ENCODE results near the gene MRPS18A. TPM values are rescaled to one million over a fixed set of nuclear protein-coding genes. Genes with fewer than 3 reads are reported as not detected.
A peak's percentile ranks its signal among the peaks of the same experiment; 100 is the strongest.

The MRPS18A gene
- total and polyA plus RNA-seq, 9 of the 15 experiments (the other 6 are each of a cell fraction or from before 2014, with no cell fraction given): 87.5 to 243 (median 125) TPM

- Histone ChIP-seq H3K9ac (ENCODE audit: insufficient read depth in 1 of 2, low read depth in 2 of 2, low read length in 2 of 2) (peak overlapping the region in 1 of 2 experiments; percentile 37; a peak in 2 of 4 replicates), H3K79me2 (ENCODE audit: control insufficient read depth, insufficient read depth, low read length) (no peaks in the 10 kb centered on the region), H2AFZ (ENCODE audit: low read depth, low read length) (no peak overlapping the region), H3K4me3 (no peak overlapping the region), H3K36me3 (ENCODE audit: control insufficient read depth, insufficient read depth, low read length) (no peaks in the 10 kb centered on the region), H3K9me3 (replicated peaks; ENCODE audit: control insufficient read depth, insufficient read depth, low read depth, low read length) (no peaks in the 10 kb centered on the region), H3K9me1 (ENCODE audit: control insufficient read depth, insufficient read depth, low read length) (no peaks in the 10 kb centered on the region), H3K4me1 (replicated peaks in 1 of 2; ENCODE audit: control insufficient read depth in 2 of 2, insufficient read depth in 2 of 2, low read length in 2 of 2) (peaks cover 26 to 28% of the 10 kb centered on the region in 2 experiments), H4K20me1 (replicated peaks; ENCODE audit: control insufficient read depth, insufficient read depth, low read length) (no peaks in the 10 kb centered on the region), H3K27ac (ENCODE audit: extremely low read depth, low read depth, low read length) (no peak overlapping the region), H3K4me2 (ENCODE audit: insufficient read depth, low read length) (no peak overlapping the region), H3K27me3 (ENCODE audit: control insufficient read depth in 2 of 2, insufficient read depth in 2 of 2, low read length in 2 of 2) (no peaks in the 10 kb centered on the region)
- 53% methylated on average over 9 of the region's 9 CpGs for WGBS (ENCODE audit: insufficient coverage, low coverage, missing lambda C conversion rate)
- FAIRE-seq (no peak), DNase-seq (ENCODE audit: extremely low read depth in 1 of 4, low spot score in 3 of 4) (no peak), ATAC-seq (no peak)
- intact Hi-C loops (cut with micrococcal nuclease): no loop called here
- ChIA-PET CTCF (ENCODE audit: low intra/inter-chr PET ratio) (no interaction called here), POLR2A (interaction anchor here (0.6 to 2.9 kb wide), 4 partner anchors 9 to 557 kb away, joined by 3 to 17 read pairs (median 4); partner anchors contain the start of gene GTPBP2)
- in situ Hi-C loops (cut with MboI): no loop called here
- peak; percentile 22; the same call in 1 of the 2 replicates for TF ChIP-seq ZFX (CRISPR knock-in tag; IDR thresholded peaks at IDR 0.05)
- TF ChIP-seq MECOM (CRISPR knock-in tag; IDR thresholded peaks at IDR 0.05): no peak
- BruUV-seq (replicated peaks): no TSS peak
Measured at GRCh38 chr6:43716099-43716498, 28.5 kb upstream of the MRPS18A start.

- H3K9ac ChIP-seq (ENCODE audit: insufficient read depth in 1 of 2, low read depth in 2 of 2, low read length in 2 of 2): no peak overlapping the region
- in situ Hi-C loops (cut with MboI): no loop called here
- H3K36me3 ChIP-seq (ENCODE audit: control insufficient read depth, insufficient read depth, low read length): no peaks in the 10 kb centered on the region
- H3K4me1 ChIP-seq (replicated peaks in 1 of 2; ENCODE audit: control insufficient read depth in 2 of 2, insufficient read depth in 2 of 2, low read length in 2 of 2): peaks cover 26 to 28% of the 10 kb centered on the region in 2 experiments
- H3K4me3 ChIP-seq: no peak overlapping the region
- WGBS (ENCODE audit: insufficient coverage, low coverage, missing lambda C conversion rate): 29% methylated on average over 5 of the region's 5 CpGs
- H3K27me3 ChIP-seq (ENCODE audit: control insufficient read depth in 2 of 2, insufficient read depth in 2 of 2, low read length in 2 of 2): no peaks in the 10 kb centered on the region
- intact Hi-C loops (cut with micrococcal nuclease): no loop called here
- no peak overlapping the region for H3K4me2 ChIP-seq (ENCODE audit: insufficient read depth, low read length)
- POLR2A ChIA-PET: interaction anchor here (0.5 to 2.9 kb wide), 9 partner anchors 9 to 197 kb away, joined by 3 to 17 read pairs (median 5); partner anchors contain the start of gene GTPBP2
- no peaks in the 10 kb centered on the region for H3K9me1 ChIP-seq (ENCODE audit: control insufficient read depth, insufficient read depth, low read length)
- no peaks in the 10 kb centered on the region for H4K20me1 ChIP-seq (replicated peaks; ENCODE audit: control insufficient read depth, insufficient read depth, low read length)
- CTCF ChIA-PET (ENCODE audit: low intra/inter-chr PET ratio): no interaction called here
- no peak overlapping the region for H3K27ac ChIP-seq (ENCODE audit: extremely low read depth, low read depth, low read length)
- ATAC-seq: no peak
- no peaks in the 10 kb centered on the region for H3K79me2 ChIP-seq (ENCODE audit: control insufficient read depth, insufficient read depth, low read length)
- DNase-seq (ENCODE audit: extremely low read depth in 1 of 4, low spot score in 3 of 4): no peak
- no TSS peak for BruUV-seq (replicated peaks)
- H3K9me3 ChIP-seq (replicated peaks; ENCODE audit: control insufficient read depth, insufficient read depth, low read depth, low read length): no peaks in the 10 kb centered on the region
- no peak for FAIRE-seq
- no peak overlapping the region for H2AFZ ChIP-seq (ENCODE audit: low read depth, low read length)
- TF ChIP-seq MEF2D (tag; conservative IDR thresholded peaks at IDR 0.05; ENCODE audit: low read depth) (no peak), IRF2 (CRISPR knock-in tag; IDR thresholded peaks at IDR 0.05) (no peak), MCM2 (IDR thresholded peaks at IDR 0.05; ENCODE audit: low read depth) (no peak), KDM1A (IDR thresholded peaks at IDR 0.05) (0 out of 4 replicates have a peak, but pooled peaks of 1 of the 2 experiments have one; percentile 40), HBP1 (CRISPR knock-in tag; IDR thresholded peaks at IDR 0.05) (no peak), SMARCA5 (IDR thresholded peaks at IDR 0.05) (peak; percentile 25; the same call in 1 of the 2 replicates), HOXB6 (CRISPR knock-in tag; IDR thresholded peaks at IDR 0.05; ENCODE audit: borderline replicate concordance) (no peak), ZNF583 (CRISPR knock-in tag; IDR thresholded peaks at IDR 0.05) (no peak), C11orf30 (IDR thresholded peaks at IDR 0.05; ENCODE audit: low read depth) (no peak), ZFP36 (IDR thresholded peaks at IDR 0.05; ENCODE audit: low read depth, low read length, partially characterized antibody) (peak; percentile 40)
Measured at GRCh38 chr6:43715056-43715788, 27.6 kb upstream of the MRPS18A start.
